Ovary (tissue), 9 donors: ENCODE results near the gene THADA. TPM values are rescaled to one million over a fixed set of nuclear protein-coding genes. Genes with fewer than 3 reads are reported as not detected.

Experiments
- DNase-seq, 5 donors: peaks; one replicate each; pipeline ENCODE4 v3.0.0-alpha.2; 2019 to 2020
- H3K27ac ChIP-seq, 2 donors: fragments of 200-600 bp; one replicate each; pipeline versions ENCODE4 v1.5.1 to v1.8.0; 2019 to 2022
- H3K27me3 ChIP-seq: fragments of 200-600 bp; one replicate; pipeline ENCODE4 v1.8.0; 2022
- H3K36me3 ChIP-seq: fragments of 200-600 bp; sonication (generic); one replicate; pipeline ENCODE4 v1.5.1; 2019
- H3K4me1 ChIP-seq: one replicate; pipeline ENCODE4 v1.8.1; 2013; ENCODE audit warnings: mild to moderate bottlenecking, moderate library complexity; ENCODE audit not compliant: insufficient read depth
- H3K4me3 ChIP-seq: fragments of 200-600 bp; sonication (generic); one replicate; pipeline ENCODE4 v1.5.1; 2017
- H3K9me3 ChIP-seq, 2 donors: fragments of 200-600 bp in 1 of 2; sonication (generic) in 1 of 2; one replicate each; pipeline versions ENCODE4 v1.5.1 to v1.8.1; 2013 to 2019; ENCODE audit warnings: mild to moderate bottlenecking in 1 of 2, moderate library complexity in 1 of 2
- EP300 ChIP-seq: sonication (generic); formaldehyde crosslinking; IDR thresholded peaks from one replicate; pipeline ENCODE4 v1.6.1; 2017; ENCODE audit warnings: antibody characterized with exemption
- POLR2A ChIP-seq: fragments of 450-650 bp; IDR thresholded peaks from one replicate; pipeline ENCODE4 v1.6.1; 2017; ENCODE audit warnings: antibody characterized with exemption, mild to moderate bottlenecking, moderate library complexity
- WGBS, 3 donors: extraction: QIAGEN DNeasy Blood & Tissue Kit in 1 of 3; methylation state at CpG; one replicate each; pipeline versions ENCODE4 v1.1.5 to v1.1.7; 2013 to 2017; 5-methylcytosine and 5-hydroxymethylcytosine counted together
- intact Hi-C, 4 donors: fragments of 100-400 bp; cut with DNase I; formaldehyde crosslinking; loops; one replicate each; pipeline versions ENCODE4 v1.11.0 to v1.15.1; 2022 to 2023
- polyA plus RNA-seq, 2 donors: library from polyadenylated mRNA; stranded (reverse); fragments of 200-250 nt in 1 of 2; fragments of 350-450 nt in 1 of 2; fragmentation: Illumina TruSeq in 1 of 2; extraction: RNeasy Lipid Tissue Mini Kit (QIAGEN cat#74804) in 1 of 2; gene quantifications; one replicate each; pipeline ENCODE4 v1.2.3, GENCODE V29; 2013 to 2014
- total RNA-seq, 7 donors: library from RNA; depleted of rRNA in 2 of 7; stranded (reverse); fragments of >200 nt in 2 of 7; fragmentation: NEBNext Ultra II Directional in 3 of 7; extraction: Animal tissue kit (Norgen Biotek cat#: 25700) in 3 of 7; gene quantifications; one replicate each; pipeline versions ENCODE4 v1.1.0 to v1.2.4, GENCODE V29; 2016 to 2023
- TF ChIP-seq, protein P1 (sequence below), 3 donors: fragments of 450-650 bp in 2 of 3; fragments of 200-600 bp in 1 of 3; IDR thresholded peaks; one replicate each; pipeline versions ENCODE4 v1.5.1 to v1.8.0; 2016 to 2022; ENCODE audit warnings: antibody characterized with exemption in 3 of 3, mild to moderate bottlenecking in 1 of 3
- donor health status: DM: no; HTN: no; CAD: no; lungs with moderate emphysema.
- donor health status: DM: no; HTN: no; CAD: no.
- donor health status: Bipolar disorder and iron deficiency.
- donor health status: DM: yes; HTN: yes; CAD: no.
- donor health status: DM: no; HTN: no; CAD: no.
- donor health status: DM: yes; HTN: yes; CAD: no.

The THADA gene
- total and polyA plus RNA-seq, 9 donors: 14.0 to 46.8 (median 28.6) TPM

DNA sequence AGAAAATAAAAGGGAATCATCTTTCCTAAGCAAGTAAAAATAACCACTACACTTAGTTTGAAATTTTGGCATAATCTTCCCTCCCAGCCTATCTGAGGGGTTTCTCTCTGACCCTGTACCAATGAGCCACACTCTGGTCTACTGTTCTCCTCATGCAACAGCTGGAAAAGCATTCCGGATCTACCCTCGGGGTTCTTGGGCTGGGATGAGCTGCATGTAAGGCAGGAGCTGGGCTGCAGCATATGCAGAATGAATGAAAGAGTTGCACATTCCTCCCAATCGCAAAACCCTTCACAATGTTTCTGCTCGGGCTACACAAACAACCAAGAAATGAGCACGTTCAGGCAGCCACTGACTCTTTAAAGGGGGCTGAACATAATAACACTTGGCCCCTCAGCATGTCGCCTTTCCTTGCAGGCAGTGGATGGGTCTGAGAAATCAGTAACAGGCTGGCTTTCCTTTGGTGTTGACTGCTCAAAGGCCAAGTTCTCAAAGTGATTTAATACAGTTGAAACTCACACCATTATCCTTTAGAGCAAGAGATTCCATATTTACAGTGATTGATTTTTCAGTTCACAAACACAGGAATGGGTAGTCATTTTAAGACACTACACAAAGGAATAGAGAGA is 189.1 kb downstream of the THADA start:
- intact Hi-C loops: no loop called here
- Histone ChIP-seq H3K36me3 (no peaks in the 10 kb centered on the region), H3K27me3 (no peaks in the 10 kb centered on the region), H3K9me3 (no peaks in the 10 kb centered on the region), H3K4me1 (peaks cover 5% of the 10 kb centered on the region), H3K27ac (no peak overlapping the region), H3K4me3 (no peak overlapping the region)
- 34 to 45% (median 43%) methylated on average over 6 of the region's 6 CpGs for WGBS, 3 donors
- TF ChIP-seq POLR2A: no peak
- TF ChIP-seq EP300: no peak
- TF ChIP-seq, protein P1, sequence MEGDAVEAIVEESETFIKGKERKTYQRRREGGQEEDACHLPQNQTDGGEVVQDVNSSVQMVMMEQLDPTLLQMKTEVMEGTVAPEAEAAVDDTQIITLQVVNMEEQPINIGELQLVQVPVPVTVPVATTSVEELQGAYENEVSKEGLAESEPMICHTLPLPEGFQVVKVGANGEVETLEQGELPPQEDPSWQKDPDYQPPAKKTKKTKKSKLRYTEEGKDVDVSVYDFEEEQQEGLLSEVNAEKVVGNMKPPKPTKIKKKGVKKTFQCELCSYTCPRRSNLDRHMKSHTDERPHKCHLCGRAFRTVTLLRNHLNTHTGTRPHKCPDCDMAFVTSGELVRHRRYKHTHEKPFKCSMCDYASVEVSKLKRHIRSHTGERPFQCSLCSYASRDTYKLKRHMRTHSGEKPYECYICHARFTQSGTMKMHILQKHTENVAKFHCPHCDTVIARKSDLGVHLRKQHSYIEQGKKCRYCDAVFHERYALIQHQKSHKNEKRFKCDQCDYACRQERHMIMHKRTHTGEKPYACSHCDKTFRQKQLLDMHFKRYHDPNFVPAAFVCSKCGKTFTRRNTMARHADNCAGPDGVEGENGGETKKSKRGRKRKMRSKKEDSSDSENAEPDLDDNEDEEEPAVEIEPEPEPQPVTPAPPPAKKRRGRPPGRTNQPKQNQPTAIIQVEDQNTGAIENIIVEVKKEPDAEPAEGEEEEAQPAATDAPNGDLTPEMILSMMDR (IDR thresholded peaks at IDR 0.05): no peak
- DNase-seq: no peak

DNA sequence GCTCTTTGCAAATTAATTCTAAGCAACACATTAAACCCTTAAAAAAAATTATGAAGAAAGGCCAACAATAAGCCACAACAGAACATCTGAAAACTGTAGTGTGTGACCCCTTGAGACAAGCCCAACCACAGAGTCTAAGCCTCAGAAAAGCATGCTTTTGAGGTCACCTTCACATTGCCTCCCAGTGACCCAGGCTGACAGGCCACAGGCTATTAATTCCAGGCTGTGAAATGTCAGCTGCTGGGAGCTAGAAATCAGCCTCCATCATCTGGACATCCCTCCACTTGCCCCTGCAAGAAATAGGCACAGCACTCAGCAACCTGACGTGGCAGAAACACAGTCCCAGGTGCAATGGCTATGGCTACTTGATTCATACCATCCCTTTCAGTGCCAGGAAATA is 190.0 kb downstream of the THADA start:
- Histone ChIP-seq H3K4me1 (peaks cover 5% of the 10 kb centered on the region), H3K27ac (no peak overlapping the region), H3K27me3 (no peaks in the 10 kb centered on the region), H3K36me3 (no peaks in the 10 kb centered on the region), H3K4me3 (no peak overlapping the region), H3K9me3 (no peaks in the 10 kb centered on the region)
- no peak for DNase-seq
- intact Hi-C loops: no loop called here
- TF ChIP-seq EP300 (no peak), POLR2A (no peak)
- TF ChIP-seq, protein P1 (IDR thresholded peaks at IDR 0.05): no peak
- WGBS, 3 donors: 80 to 90% (median 80%) methylated on average over 1 of the region's 1 CpG

DNA sequence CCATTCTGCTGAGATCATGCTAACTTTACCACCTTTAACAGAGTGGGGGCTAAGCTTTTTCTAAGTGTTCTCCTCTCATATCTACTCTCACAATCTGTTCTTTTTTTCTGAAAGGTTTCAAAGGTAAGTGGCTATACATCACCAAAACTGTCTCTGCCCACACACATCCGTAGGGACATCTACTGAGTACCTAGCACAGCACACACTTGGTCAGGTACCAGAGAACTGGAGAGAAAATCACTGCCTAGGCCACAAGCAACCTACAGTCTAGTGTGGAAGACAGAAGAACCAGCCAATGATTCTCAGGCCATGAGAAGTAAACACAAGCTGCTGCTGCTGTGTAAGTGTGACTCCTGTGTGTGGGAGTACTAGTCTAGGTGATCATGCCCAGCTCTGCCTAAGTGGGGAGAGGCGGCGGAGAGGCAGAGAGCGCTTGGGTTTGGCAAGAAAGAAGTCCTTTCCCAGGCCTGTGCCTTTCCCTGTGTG is 193.3 kb downstream of the THADA start:
- no peaks in the 10 kb centered on the region for H3K9me3 ChIP-seq
- no peak for TF ChIP-seq EP300
- no peak for TF ChIP-seq POLR2A
- TF ChIP-seq, protein P1 (IDR thresholded peaks at IDR 0.05): no peak
- H3K27me3 ChIP-seq: no peaks in the 10 kb centered on the region
- no peak overlapping the region for H3K4me3 ChIP-seq
- peak in 4 of 5 donors; percentile 37 to 48 (median 40) for DNase-seq
- H3K27ac ChIP-seq: peak overlapping the region in 1 of 2 donors; percentile 3
- 75 to 84% (median 75%) methylated on average over 4 of the region's 4 CpGs for WGBS, 3 donors
- intact Hi-C loops: no loop called here
- H3K4me1 ChIP-seq: peaks cover 12% of the 10 kb centered on the region
- H3K36me3 ChIP-seq: no peaks in the 10 kb centered on the region

DNA sequence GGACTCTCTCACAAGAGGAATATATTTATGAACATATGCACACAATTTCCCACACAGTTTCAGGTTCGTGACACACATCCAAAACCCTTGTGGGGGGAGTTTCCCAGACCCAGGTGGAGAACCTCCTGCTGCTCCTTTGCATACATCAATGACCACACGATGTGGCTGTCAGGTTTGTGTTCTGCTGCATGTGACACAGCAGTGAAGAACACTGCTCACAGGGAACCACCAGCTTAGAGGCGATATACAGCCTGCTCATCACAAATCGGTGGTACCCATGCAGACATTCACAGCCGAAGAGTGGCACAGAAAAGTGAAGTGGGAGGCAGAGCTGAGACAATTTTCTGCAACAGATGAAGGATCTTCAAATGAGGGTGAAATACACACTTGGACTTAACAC is 193.8 kb downstream of the THADA start:
- 85 to 90% (median 86%) methylated on average over 5 of the region's 5 CpGs for WGBS, 3 donors
- TF ChIP-seq POLR2A (no peak), EP300 (no peak)
- TF ChIP-seq, protein P1 (IDR thresholded peaks at IDR 0.05): no peak
- no peak overlapping the region for H3K27ac ChIP-seq
- H3K4me1 ChIP-seq: peaks cover 12% of the 10 kb centered on the region
- no peak for DNase-seq
- no peaks in the 10 kb centered on the region for H3K27me3 ChIP-seq
- no peaks in the 10 kb centered on the region for H3K36me3 ChIP-seq
- no peak overlapping the region for H3K4me3 ChIP-seq
- intact Hi-C loops: no loop called here
- H3K9me3 ChIP-seq: no peaks in the 10 kb centered on the region
